Activated naive CD4-positive, alpha-beta T cell treated with anti-CD3 and anti-CD28 coated beads for 36 hours (primary cell): ENCODE data around the gene GPR176. TPM values are rescaled to one million over a fixed set of nuclear protein-coding genes. Genes with fewer than 3 reads are reported as not detected.
"Not testable (repeated sequence)": the region's sequence is repeated elsewhere in the genome, so short reads cannot be mapped to it uniquely, and the experiment has no call there.

Source experiments
- CTCF ChIA-PET: fragments of 350-600 bp; sonication (Branson Sonifier 250); formaldehyde crosslinking; loops from one replicate; lab custom pipeline; 2021; ENCODE audit warnings: antibody characterized with exemption; lab: Charles Lee
- DNase-seq: peaks from one replicate; pipeline ENCODE4 v3.0.0-alpha.2; 2020
- H3K27ac Mint-ChIP-seq: one replicate; pipeline ENCODE4 v1.8.0; 2021; ENCODE audit warnings: mild to moderate bottlenecking, mixed read lengths
- H3K27me3 Mint-ChIP-seq: one replicate; pipeline ENCODE4 v1.8.0; 2021; ENCODE audit warnings: low read depth, mixed read lengths
- H3K36me3 Mint-ChIP-seq: one replicate; pipeline ENCODE4 v1.8.0; 2021; ENCODE audit warnings: low read depth, mixed read lengths
- H3K4me1 Mint-ChIP-seq: one replicate; pipeline ENCODE4 v1.8.0; 2021; ENCODE audit warnings: low read depth, mixed read lengths
- H3K4me3 Mint-ChIP-seq: one replicate; pipeline ENCODE4 v1.8.0; 2021; ENCODE audit warnings: mild to moderate bottlenecking, moderate library complexity, mixed read lengths
- H3K9me3 Mint-ChIP-seq: one replicate; pipeline ENCODE4 v1.8.0; 2021; ENCODE audit warnings: mixed read lengths
- intact Hi-C: fragments of 100-400 bp; cut with micrococcal nuclease; formaldehyde crosslinking; loops from one replicate; pipeline ENCODE4 v1.15.1; 2023
- total RNA-seq, 2 experiments: library from RNA; stranded (reverse); gene quantifications; one replicate each; pipeline ENCODE4 v1.2.3, GENCODE V29; 2021

GPR176 gene
- total RNA-seq, 2 experiments from 2014 or later: 0.17 to 0.24 TPM

GRCh38 chr15:39908186-39908585, 11.9 kb downstream of the GPR176 start:
- Mint-ChIP-seq H3K4me1 (no peaks in the 10 kb centered on the region), H3K27ac (no peak overlapping the region), H3K4me3 (no peak overlapping the region), H3K9me3 (no peaks in the 10 kb centered on the region), H3K36me3 (no peaks in the 10 kb centered on the region), H3K27me3 (peaks cover 2% of the 10 kb centered on the region)
- DNase-seq: no peak
- intact Hi-C loops: no loop called here
- CTCF ChIA-PET: no interaction called here

GRCh38 chr15:39907216-39907615, 12.8 kb downstream of the GPR176 start:
- H3K27ac Mint-ChIP-seq: no peak overlapping the region
- intact Hi-C loops: no loop called here
- no peaks in the 10 kb centered on the region for H3K4me1 Mint-ChIP-seq
- H3K27me3 Mint-ChIP-seq: peaks cover 2% of the 10 kb centered on the region
- no peak overlapping the region for H3K4me3 Mint-ChIP-seq
- no peaks in the 10 kb centered on the region for H3K9me3 Mint-ChIP-seq
- CTCF ChIA-PET: no interaction called here
- no peaks in the 10 kb centered on the region for H3K36me3 Mint-ChIP-seq
- no peak for DNase-seq

GRCh38 chr15:39904115-39904514, 16.0 kb downstream of the GPR176 start:
- H3K36me3 Mint-ChIP-seq: no peaks in the 10 kb centered on the region
- H3K27me3 Mint-ChIP-seq: peaks cover 2% of the 10 kb centered on the region
- DNase-seq: no peak
- CTCF ChIA-PET: interaction anchor here (0.6 kb wide), 1 partner anchor 41 kb away, joined by 4 read pairs; no protein-coding TSS in a partner anchor
- H3K27ac Mint-ChIP-seq: no peak overlapping the region
- no peaks in the 10 kb centered on the region for H3K4me1 Mint-ChIP-seq
- intact Hi-C loops: no loop called here
- no peaks in the 10 kb centered on the region for H3K9me3 Mint-ChIP-seq
- no peak overlapping the region for H3K4me3 Mint-ChIP-seq

- intact Hi-C loops: no loop called here
- Mint-ChIP-seq H3K36me3 (no peaks in the 10 kb centered on the region), H3K27me3 (no peaks in the 10 kb centered on the region), H3K9me3 (no peaks in the 10 kb centered on the region), H3K4me1 (no peaks in the 10 kb centered on the region), H3K27ac (no peak overlapping the region), H3K4me3 (no peak overlapping the region)
- no peak for DNase-seq
- CTCF ChIA-PET: interaction anchor here (0.6 kb wide), 1 partner anchor 128 kb away, joined by 3 read pairs; no protein-coding TSS in a partner anchor
Measured at GRCh38 chr15:39898317-39898716, 21.7 kb downstream of the GPR176 start.

GRCh38 chr15:39896846-39897245, 23.2 kb downstream of the GPR176 start:
- no peaks in the 10 kb centered on the region for H3K36me3 Mint-ChIP-seq
- CTCF ChIA-PET: interaction anchor here (0.6 to 0.7 kb wide), 2 partner anchors 48 to 72 kb away, joined by 4 read pairs; no protein-coding TSS in a partner anchor
- intact Hi-C loops: no loop called here
- H3K4me1 Mint-ChIP-seq: no peaks in the 10 kb centered on the region
- no peaks in the 10 kb centered on the region for H3K9me3 Mint-ChIP-seq
- H3K4me3 Mint-ChIP-seq: no peak overlapping the region
- no peaks in the 10 kb centered on the region for H3K27me3 Mint-ChIP-seq
- no peak overlapping the region for H3K27ac Mint-ChIP-seq
- DNase-seq: no peak

GRCh38 chr15:39896101-39896500, 24.0 kb downstream of the GPR176 start:
- intact Hi-C loops: no loop called here
- no peaks in the 10 kb centered on the region for H3K4me1 Mint-ChIP-seq
- H3K36me3 Mint-ChIP-seq: no peaks in the 10 kb centered on the region
- no peaks in the 10 kb centered on the region for H3K9me3 Mint-ChIP-seq
- no peak overlapping the region for H3K27ac Mint-ChIP-seq
- H3K27me3 Mint-ChIP-seq: no peaks in the 10 kb centered on the region
- no peak for DNase-seq
- CTCF ChIA-PET: interaction anchor here (0.6 kb wide), 1 partner anchor 73 kb away, joined by 4 read pairs; no protein-coding TSS in a partner anchor
- no peak overlapping the region for H3K4me3 Mint-ChIP-seq

- H3K36me3 Mint-ChIP-seq, H3K4me3 Mint-ChIP-seq, H3K27me3 Mint-ChIP-seq, H3K27ac Mint-ChIP-seq, H3K9me3 Mint-ChIP-seq, H3K4me1 Mint-ChIP-seq, DNase-seq, intact Hi-C loops: not testable (repeated sequence)
- CTCF ChIA-PET: interaction anchor here (0.9 kb wide), 1 partner anchor 81 kb away, joined by 3 read pairs; no protein-coding TSS in a partner anchor
Measured at GRCh38 chr15:39893051-39893450, 27.0 kb downstream of the GPR176 start.

GRCh38 chr15:39892418-39892817, 27.6 kb downstream of the GPR176 start:
- H3K4me1 Mint-ChIP-seq: no peaks in the 10 kb centered on the region
- no peaks in the 10 kb centered on the region for H3K36me3 Mint-ChIP-seq
- intact Hi-C loops: no loop called here
- CTCF ChIA-PET: interaction anchor here (0.9 kb wide), 1 partner anchor 80 kb away, joined by 3 read pairs; no protein-coding TSS in a partner anchor
- no peak overlapping the region for H3K4me3 Mint-ChIP-seq
- no peak for DNase-seq
- H3K27ac Mint-ChIP-seq: no peak overlapping the region
- no peaks in the 10 kb centered on the region for H3K9me3 Mint-ChIP-seq
- no peaks in the 10 kb centered on the region for H3K27me3 Mint-ChIP-seq

GRCh38 chr15:39890621-39891020, 29.4 kb downstream of the GPR176 start:
- Mint-ChIP-seq H3K36me3 (no peaks in the 10 kb centered on the region), H3K27me3 (no peaks in the 10 kb centered on the region), H3K4me3 (no peak overlapping the region), H3K4me1 (no peaks in the 10 kb centered on the region), H3K27ac (no peak overlapping the region), H3K9me3 (no peaks in the 10 kb centered on the region)
- CTCF ChIA-PET: no interaction called here
- intact Hi-C loops: no loop called here
- no peak for DNase-seq

- intact Hi-C loops: loop anchor here (2.0 to 5.0 kb wide), 2 partner anchors 133 to 149 kb away; partner anchors contain the start of gene SRP14
- Mint-ChIP-seq H3K27ac (no peak overlapping the region), H3K4me1 (no peaks in the 10 kb centered on the region), H3K27me3 (no peaks in the 10 kb centered on the region), H3K4me3 (no peak overlapping the region), H3K9me3 (no peaks in the 10 kb centered on the region), H3K36me3 (no peaks in the 10 kb centered on the region)
- no peak for DNase-seq
- CTCF ChIA-PET: no interaction called here
Measured at GRCh38 chr15:39889601-39890000, 30.5 kb downstream of the GPR176 start.

GRCh38 chr15:39888809-39889208, 31.3 kb downstream of the GPR176 start:
- no peaks in the 10 kb centered on the region for H3K36me3 Mint-ChIP-seq
- CTCF ChIA-PET: interaction anchor here (0.6 to 1.5 kb wide), 6 partner anchors 43 to 386 kb away, joined by 3 to 6 read pairs (median 4); partner anchors contain the start of gene SRP14
- intact Hi-C loops: loop anchor here (1.0 to 5.0 kb wide), 3 partner anchors 133 to 385 kb away; partner anchors contain the start of gene SRP14

GRCh38 chr15:39888243-39888642, 31.8 kb downstream of the GPR176 start:
- Mint-ChIP-seq H3K4me1 (no peaks in the 10 kb centered on the region), H3K27me3 (peaks cover 3% of the 10 kb centered on the region), H3K27ac (no peak overlapping the region), H3K9me3 (no peaks in the 10 kb centered on the region), H3K4me3 (no peak overlapping the region), H3K36me3 (no peaks in the 10 kb centered on the region)
- CTCF ChIA-PET: interaction anchor here (0.6 to 1.5 kb wide), 13 partner anchors 21 to 386 kb away, joined by 3 to 6 read pairs (median 4); partner anchors contain the start of gene SRP14
- no peak for DNase-seq
- intact Hi-C loops: loop anchor here (1.0 to 5.0 kb wide), 3 partner anchors 134 to 386 kb away; partner anchors contain the start of gene SRP14

More at GRCh38 chr15:39888809-39889208, 31.3 kb downstream of the GPR176 start:
- peaks cover 3% of the 10 kb centered on the region for H3K27me3 Mint-ChIP-seq
- H3K9me3 Mint-ChIP-seq: no peaks in the 10 kb centered on the region
- no peak overlapping the region for H3K4me3 Mint-ChIP-seq
- no peaks in the 10 kb centered on the region for H3K4me1 Mint-ChIP-seq
- DNase-seq: no peak
- no peak overlapping the region for H3K27ac Mint-ChIP-seq

- peaks cover 4% of the 10 kb centered on the region for H3K27me3 Mint-ChIP-seq
- H3K9me3 Mint-ChIP-seq: no peaks in the 10 kb centered on the region
- intact Hi-C loops: loop anchor here (1.0 to 5.0 kb wide), 3 partner anchors 134 to 386 kb away; partner anchors contain the start of gene SRP14
- H3K27ac Mint-ChIP-seq: no peak overlapping the region
- H3K4me1 Mint-ChIP-seq: no peaks in the 10 kb centered on the region
- no peak overlapping the region for H3K4me3 Mint-ChIP-seq
- CTCF ChIA-PET: interaction anchor here (0.6 to 1.5 kb wide), 14 partner anchors 22 to 397 kb away, joined by 3 to 6 read pairs (median 4); no protein-coding TSS in a partner anchor
- peak; percentile 30 for DNase-seq
- H3K36me3 Mint-ChIP-seq: no peaks in the 10 kb centered on the region
Measured at GRCh38 chr15:39887832-39888231, 32.2 kb downstream of the GPR176 start.
